NT2/D1 (cell line): ENCODE data around the gene CNTN2.

ENCODE experiments used
- YY1 ChIP-seq: IDR thresholded peaks from 2 replicates; pipeline ENCODE4 v1.6.1; 2011; ENCODE audit not compliant: insufficient read length, insufficient read depth
- ZNF274 ChIP-seq: IDR thresholded peaks from 2 replicates; pipeline ENCODE4 v1.6.1; 2011; ENCODE audit warnings: mild to moderate bottlenecking, low read depth, low read length

- TF ChIP-seq ZNF274, result no peak
- no peak for TF ChIP-seq YY1
These were observed 13.2 kb downstream of the CNTN2 start for GRCh38 chr1:205056188-205056611.
